Lung (tissue), 12 donors: ENCODE data around the gene ADAMTSL1. TPM values are rescaled to one million over a fixed set of nuclear protein-coding genes. Genes with fewer than 3 reads are reported as not detected.

Experiments used
- ATAC-seq: fragments of 200-7000 bp; cut with Tn5 transposase; one replicate; pipeline ENCODE4 v1.9.1; 2020; ENCODE audit warnings: moderate number of reproducible peaks; ENCODE audit not compliant: insufficient read depth, low FRiP score
- DNase-seq, 3 donors: peaks; one replicate each; pipeline ENCODE4 v3.0.0-alpha.2; 2013 to 2017
- H3K27ac ChIP-seq, 2 donors: one replicate each; pipeline ENCODE4 v1.5.1; 2013; ENCODE audit warnings: mild to moderate bottlenecking in 2 of 2, moderate library complexity in 2 of 2, control low read depth in 1 of 2, inconsistent platforms in 1 of 2, low read depth in 1 of 2, low read length in 1 of 2
- H3K27me3 ChIP-seq, 3 donors: one replicate each; pipeline ENCODE4 v1.5.1; 2013; ENCODE audit warnings: low read length in 2 of 3; ENCODE audit not compliant: control insufficient read depth in 3 of 3, insufficient read depth in 3 of 3
- H3K36me3 ChIP-seq, 4 donors: one replicate each; pipeline ENCODE4 v1.5.1; 2013; ENCODE audit warnings: low read length in 4 of 4, mild to moderate bottlenecking in 1 of 4, moderate library complexity in 1 of 4; ENCODE audit not compliant: control insufficient read depth in 4 of 4, insufficient read depth in 4 of 4
- H3K4me1 ChIP-seq, 5 donors: one replicate each; pipeline ENCODE4 v1.5.1; 2013; ENCODE audit warnings: low read length in 5 of 5, mild to moderate bottlenecking in 2 of 5, moderate library complexity in 1 of 5; ENCODE audit not compliant: control insufficient read depth in 5 of 5, insufficient read depth in 5 of 5
- H3K4me3 ChIP-seq: one replicate; pipeline ENCODE4 v1.5.1; 2013; ENCODE audit warnings: mild to moderate bottlenecking, control low read depth, moderate library complexity
- H3K9ac ChIP-seq, 2 donors: one replicate each; pipeline ENCODE4 v1.5.1; 2013; ENCODE audit warnings: low read length in 2 of 2, control low read depth in 1 of 2; ENCODE audit not compliant: insufficient read depth in 1 of 2
- H3K9me3 ChIP-seq, 4 donors: one replicate each; pipeline ENCODE4 v1.5.1; 2013; ENCODE audit warnings: low read length in 3 of 4, mild to moderate bottlenecking in 1 of 4, moderate library complexity in 1 of 4; ENCODE audit not compliant: control insufficient read depth in 4 of 4, insufficient read depth in 3 of 4
- WGBS, 2 donors: extraction: QIAGEN DNeasy Blood & Tissue Kit; methylation state at CpG; one replicate each; pipeline ENCODE4 v1.1.7; 2013; 5-methylcytosine and 5-hydroxymethylcytosine counted together
- polyA plus RNA-seq, 2 donors: library from polyadenylated mRNA; stranded (reverse); fragments of 200-250 nt; gene quantifications; one replicate each; pipeline ENCODE4 v1.2.1, GENCODE V29; 2013
- total RNA-seq, 2 donors: library from RNA; depleted of rRNA in 1 of 2; stranded (reverse); fragments of >200 nt in 1 of 2; gene quantifications; one replicate each; pipeline ENCODE4 v1.2.1, GENCODE V29; 2014 to 2021
- TF ChIP-seq, protein P1 (sequence below): IDR thresholded peaks from 2 replicates; pipeline ENCODE4 v1.5.1; 2012; ENCODE audit warnings: mild to moderate bottlenecking; ENCODE audit errors: control extremely low read depth, extremely low read depth
- donor health status: control.
- donor health status: control.
- donor health status: Bipolar disorder and iron deficiency.
- donor health status: healthy.
- donor health status: DM: yes; HTN: yes; CAD: no.

Gene ADAMTSL1
- total and polyA plus RNA-seq, 4 donors = 0.25 to 36.2 (median 1.4) TPM

DNA sequence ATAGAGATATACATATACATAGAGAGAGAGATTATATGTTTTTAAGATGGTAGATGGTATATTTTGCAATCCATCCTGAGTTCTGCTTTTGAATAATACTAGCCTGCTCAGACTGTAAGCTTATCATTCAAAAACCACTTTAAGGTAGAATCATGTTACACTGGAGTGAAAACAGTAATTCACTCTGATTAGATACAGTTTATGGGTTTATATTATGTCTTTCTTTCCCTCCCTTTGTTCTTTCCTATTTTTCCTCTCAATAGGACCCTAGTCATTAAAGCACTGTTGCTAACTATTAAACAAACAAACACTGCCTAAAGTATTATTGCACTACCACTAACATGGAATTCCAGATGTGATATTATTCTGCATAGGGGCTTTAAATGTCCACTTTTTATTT is 202.0 kb downstream of the ADAMTSL1 start:
- H3K4me3 ChIP-seq = no peak overlapping the region
- DNase-seq = no peak
- no peaks in the 10 kb centered on the region for H3K36me3 ChIP-seq
- H3K9ac ChIP-seq = no peak overlapping the region
- no peaks in the 10 kb centered on the region for H3K27me3 ChIP-seq
- no peak overlapping the region for H3K27ac ChIP-seq
- TF ChIP-seq, protein P1, sequence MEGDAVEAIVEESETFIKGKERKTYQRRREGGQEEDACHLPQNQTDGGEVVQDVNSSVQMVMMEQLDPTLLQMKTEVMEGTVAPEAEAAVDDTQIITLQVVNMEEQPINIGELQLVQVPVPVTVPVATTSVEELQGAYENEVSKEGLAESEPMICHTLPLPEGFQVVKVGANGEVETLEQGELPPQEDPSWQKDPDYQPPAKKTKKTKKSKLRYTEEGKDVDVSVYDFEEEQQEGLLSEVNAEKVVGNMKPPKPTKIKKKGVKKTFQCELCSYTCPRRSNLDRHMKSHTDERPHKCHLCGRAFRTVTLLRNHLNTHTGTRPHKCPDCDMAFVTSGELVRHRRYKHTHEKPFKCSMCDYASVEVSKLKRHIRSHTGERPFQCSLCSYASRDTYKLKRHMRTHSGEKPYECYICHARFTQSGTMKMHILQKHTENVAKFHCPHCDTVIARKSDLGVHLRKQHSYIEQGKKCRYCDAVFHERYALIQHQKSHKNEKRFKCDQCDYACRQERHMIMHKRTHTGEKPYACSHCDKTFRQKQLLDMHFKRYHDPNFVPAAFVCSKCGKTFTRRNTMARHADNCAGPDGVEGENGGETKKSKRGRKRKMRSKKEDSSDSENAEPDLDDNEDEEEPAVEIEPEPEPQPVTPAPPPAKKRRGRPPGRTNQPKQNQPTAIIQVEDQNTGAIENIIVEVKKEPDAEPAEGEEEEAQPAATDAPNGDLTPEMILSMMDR = no peak
- no peak for ATAC-seq
- H3K4me1 ChIP-seq = peaks cover 0 to 22% (median 0%) of the 10 kb centered on the region in 5 donors
- no peaks in the 10 kb centered on the region for H3K9me3 ChIP-seq

DNA sequence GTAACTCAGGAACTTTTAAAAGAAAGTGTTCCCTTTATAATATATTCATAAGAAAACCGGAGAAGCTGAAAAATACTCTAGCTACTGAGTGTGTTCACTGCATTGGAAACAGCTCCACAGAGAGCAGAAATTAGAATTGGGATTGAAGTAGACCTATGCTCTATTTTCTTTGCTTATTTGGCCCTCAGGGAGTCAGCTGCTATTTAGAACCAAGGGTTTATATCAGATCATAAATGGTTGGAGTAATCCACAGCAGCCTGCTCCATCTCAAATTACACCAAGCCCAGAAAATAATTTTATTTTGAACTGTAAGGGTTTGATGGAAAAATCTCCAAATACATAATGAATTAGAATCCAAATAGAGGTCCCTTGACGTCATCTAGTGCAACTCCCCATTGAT is 202.6 kb downstream of the ADAMTSL1 start:
- DNase-seq (no peak), ATAC-seq (no peak)
- peaks cover 0 to 22% (median 0%) of the 10 kb centered on the region in 5 donors for H3K4me1 ChIP-seq
- WGBS, 2 donors = 83 to 87% methylated on average over 2 of the region's 2 CpGs
- H3K27me3 ChIP-seq = no peaks in the 10 kb centered on the region
- H3K36me3 ChIP-seq = no peaks in the 10 kb centered on the region
- TF ChIP-seq, protein P1 = no peak
- no peak overlapping the region for H3K4me3 ChIP-seq
- no peaks in the 10 kb centered on the region for H3K9me3 ChIP-seq
- no peak overlapping the region for H3K27ac ChIP-seq
- H3K9ac ChIP-seq = no peak overlapping the region

DNA sequence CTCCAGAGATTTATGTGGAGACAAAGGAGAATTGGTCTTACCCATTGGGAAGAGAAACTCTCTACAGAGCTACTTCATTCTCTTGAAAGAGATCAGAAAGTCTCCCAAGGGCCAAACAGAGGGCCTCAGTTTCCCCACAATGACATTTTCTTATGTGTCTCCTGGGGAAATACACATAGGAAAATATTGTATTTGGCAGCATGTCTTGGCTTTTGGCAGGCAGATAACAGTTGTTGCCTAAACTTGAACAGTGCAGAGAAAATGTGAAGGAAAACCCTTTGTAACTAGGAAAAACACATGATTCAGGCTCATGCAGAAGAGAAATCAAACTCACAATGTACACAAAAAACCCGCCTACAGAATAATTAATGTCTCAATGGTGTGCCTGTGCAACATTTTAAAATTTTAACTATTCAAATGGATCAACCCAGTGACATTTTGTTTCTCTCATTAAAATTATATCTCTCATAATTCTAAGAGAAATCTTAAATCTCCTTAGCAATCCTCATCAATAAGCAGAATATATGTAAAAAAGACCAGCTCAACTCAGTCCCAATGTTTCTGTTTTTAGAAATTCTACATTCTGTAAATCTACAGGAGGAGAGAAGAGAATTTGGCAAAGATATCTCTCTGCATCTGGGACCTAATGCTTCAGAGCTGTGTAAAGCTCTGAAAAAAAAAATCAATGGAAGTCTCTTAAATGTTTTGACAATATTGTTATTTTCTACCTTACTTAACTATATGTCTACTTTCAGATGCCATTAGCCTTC is 205.1 kb downstream of the ADAMTSL1 start:
- no peak for ATAC-seq
- WGBS, 2 donors = 64 to 72% methylated on average over 1 of the region's 1 CpG
- Histone ChIP-seq H3K9ac (no peak overlapping the region), H3K9me3 (no peaks in the 10 kb centered on the region), H3K4me3 (no peak overlapping the region), H3K27ac (no peak overlapping the region), H3K27me3 (no peaks in the 10 kb centered on the region), H3K4me1 (peaks cover 0 to 32% (median 2%) of the 10 kb centered on the region in 5 donors), H3K36me3 (no peaks in the 10 kb centered on the region)
- TF ChIP-seq, protein P1 = no peak
- DNase-seq = peak in 2 of 3 donors; percentile 34 to 62

DNA sequence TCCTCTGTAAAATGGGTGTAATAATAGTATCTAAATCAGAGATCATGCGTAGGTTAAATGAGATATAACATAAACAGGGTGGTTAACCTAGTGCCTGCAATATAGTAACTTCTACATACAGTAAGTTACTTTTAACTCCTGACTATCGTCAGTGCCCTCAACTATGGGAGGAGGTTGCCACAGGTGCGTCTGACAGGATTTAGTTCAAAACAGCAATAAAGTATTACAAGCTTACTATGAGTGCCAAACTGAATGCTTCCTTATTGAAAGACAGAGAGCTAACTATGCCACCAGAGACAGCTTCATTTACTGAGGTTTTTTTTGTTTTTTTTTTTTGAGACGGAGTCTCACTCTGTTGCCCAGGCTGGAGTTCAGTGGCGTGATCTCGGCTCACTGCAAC is 209.0 kb downstream of the ADAMTSL1 start:
- Histone ChIP-seq H3K9ac (no peak overlapping the region), H3K27ac (no peak overlapping the region), H3K9me3 (no peaks in the 10 kb centered on the region), H3K4me1 (peaks cover 0 to 32% (median 7%) of the 10 kb centered on the region in 5 donors), H3K36me3 (no peaks in the 10 kb centered on the region), H3K27me3 (no peaks in the 10 kb centered on the region), H3K4me3 (no peak overlapping the region)
- DNase-seq = no peak
- ATAC-seq = no peak
- TF ChIP-seq, protein P1 = no peak
- 79 to 82% methylated on average over 6 of the region's 6 CpGs for WGBS, 2 donors
